Activated T-cell treated with anti-CD3 and anti-CD28 coated beads, Interleukin-2, amount 50 U/mL, for 4 hours (primary cell): ENCODE results near the gene MED4. TPM values are rescaled to one million over a fixed set of nuclear protein-coding genes. Genes with fewer than 3 reads are reported as not detected.

ENCODE experiments used
- ATAC-seq, 2 donors: fragments of 200-7000 bp; cut with Tn5 transposase; one replicate each; pipeline ENCODE4 v1.10.0; 2021
- DNase-seq: peaks from one replicate; pipeline ENCODE4 v3.0.0-alpha.2; 2020
- H3K27me3 Mint-ChIP-seq: one replicate; pipeline ENCODE4 v1.8.0; 2021; ENCODE audit warnings: low read depth, mixed read lengths
- H3K36me3 Mint-ChIP-seq: one replicate; pipeline ENCODE4 v1.8.0; 2022; ENCODE audit warnings: mixed read lengths; ENCODE audit not compliant: insufficient read depth
- H3K4me1 Mint-ChIP-seq: one replicate; pipeline ENCODE4 v1.8.0; 2021; ENCODE audit warnings: low read depth, mixed read lengths
- H3K4me3 Mint-ChIP-seq: one replicate; pipeline ENCODE4 v1.8.0; 2021; ENCODE audit warnings: mild to moderate bottlenecking, moderate library complexity, mixed read lengths
- H3K9me3 Mint-ChIP-seq: one replicate; pipeline ENCODE4 v1.8.0; 2021; ENCODE audit warnings: mixed read lengths
- total RNA-seq, 3 donors: library from RNA; stranded (reverse); gene quantifications; one replicate each; pipeline ENCODE4 v1.2.1, GENCODE V29; 2021

MED4 gene
- total RNA-seq, 3 donors from 2014 or later = 47.6 to 50.5 (median 47.7) TPM

GRCh38 chr13:48037346-48038173, 57.3 kb downstream of the MED4 start, which contains the start of gene NUDT15:
NUDT15 (plus strand) TSS chr13:48037726; CDS start chr13:48037747, 21 bp downstream.
- Mint-ChIP-seq H3K4me1 (peaks cover 30% of the 10 kb centered on the region), H3K36me3 (peaks cover 15% of the 10 kb centered on the region), H3K4me3 (peak within 1 kb of the TSS; percentile 92), H3K9me3 (no peaks in the 10 kb centered on the region), H3K27me3 (no peaks in the 10 kb centered on the region)
- peak; percentile 93 for DNase-seq
- peak; percentile 94 to 96 for ATAC-seq

GRCh38 chr13:48029859-48030258, 65.0 kb downstream of the MED4 start:
- ATAC-seq = peak; percentile 70
- no peak for DNase-seq
- peaks cover 7% of the 10 kb centered on the region for H3K9me3 Mint-ChIP-seq
- no peaks in the 10 kb centered on the region for H3K27me3 Mint-ChIP-seq
- H3K4me1 Mint-ChIP-seq = peaks cover 3% of the 10 kb centered on the region
- H3K36me3 Mint-ChIP-seq = peaks cover 21% of the 10 kb centered on the region
- no peak overlapping the region for H3K4me3 Mint-ChIP-seq

- Mint-ChIP-seq H3K27me3 (no peaks in the 10 kb centered on the region), H3K9me3 (peaks cover 7% of the 10 kb centered on the region), H3K4me1 (no peaks in the 10 kb centered on the region), H3K36me3 (peaks cover 18% of the 10 kb centered on the region), H3K4me3 (no peak overlapping the region)
- DNase-seq = no peak
- ATAC-seq = no peak
Observed at GRCh38 chr13:48028066-48028465, 66.8 kb downstream of the MED4 start.

Other genes with a start within 250 kb of the MED4 start
- gene SUCLA2, start 93.8 kb downstream of the MED4 start, total RNA-seq = 10 to 100 TPM; 36.0 to 37.4 (median 36.5) TPM
- 10 to 100 TPM; 18.3 to 22.0 (median 21.9) TPM for gene NUDT15, start 57.4 kb downstream of the MED4 start, total RNA-seq
- gene ITM2B, start 138.1 kb upstream of the MED4 start, total RNA-seq = 10 to 100 TPM; 48.8 to 63.5 (median 49.3) TPM
- gene RB1, start 208.6 kb upstream of the MED4 start, total RNA-seq = 10 to 100 TPM; 27.8 to 31.4 (median 30.2) TPM